Measurements from ENCODE around the gene LTF. TPM values are rescaled to one million over a fixed set of nuclear protein-coding genes. Genes with fewer than 3 reads are reported as not detected.
"Not testable (repeated sequence)": the region's sequence is repeated elsewhere in the genome, so short reads cannot be mapped to it uniquely, and the experiment has no call there.

LTF gene
- total RNA-seq, 3 donors from 2014 or later, result 1.2 to 1.4 (median 1.2) TPM

DNA sequence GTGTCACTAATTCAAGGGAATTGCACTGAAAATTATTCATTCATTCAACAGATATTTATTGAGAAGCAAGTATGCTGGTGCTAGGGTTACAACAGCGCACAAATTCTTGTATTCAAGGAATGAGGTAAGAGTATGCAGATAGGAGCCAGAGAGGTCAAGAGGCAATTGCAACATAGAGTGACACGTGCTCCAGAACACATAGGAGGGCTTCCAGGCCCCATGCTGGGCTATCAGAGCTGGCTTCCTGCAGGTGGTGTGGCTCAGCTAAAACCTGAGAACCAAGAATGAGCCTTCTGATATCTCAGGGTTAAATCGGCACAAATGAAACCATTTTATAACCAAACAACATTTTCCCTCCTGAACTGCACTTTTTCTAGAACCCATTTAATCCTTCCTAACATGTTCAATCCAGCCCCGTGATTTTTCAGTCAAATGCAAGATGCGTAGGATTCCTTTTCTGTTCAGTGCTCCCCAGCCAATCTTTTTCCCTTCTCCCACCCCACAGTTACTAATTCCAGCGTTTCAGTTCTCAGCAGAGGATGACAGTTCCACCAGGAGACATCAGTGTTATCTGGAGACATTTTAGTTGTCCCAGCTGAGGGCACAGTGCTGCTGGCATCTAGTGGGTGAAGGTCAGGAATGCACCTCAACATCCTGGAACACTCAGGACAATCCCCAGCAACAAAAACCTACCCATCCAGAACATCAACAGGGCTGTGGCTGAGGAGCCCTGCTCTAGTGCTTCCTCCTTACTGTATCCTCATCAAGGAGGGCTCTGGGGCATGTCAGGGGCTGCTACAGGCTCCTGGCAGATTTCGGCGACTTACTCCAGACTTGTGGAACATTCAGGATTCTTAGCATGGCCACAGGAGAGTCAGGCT lies 70.9 kb downstream of the LTF start:
- TF ChIP-seq, protein P1, sequence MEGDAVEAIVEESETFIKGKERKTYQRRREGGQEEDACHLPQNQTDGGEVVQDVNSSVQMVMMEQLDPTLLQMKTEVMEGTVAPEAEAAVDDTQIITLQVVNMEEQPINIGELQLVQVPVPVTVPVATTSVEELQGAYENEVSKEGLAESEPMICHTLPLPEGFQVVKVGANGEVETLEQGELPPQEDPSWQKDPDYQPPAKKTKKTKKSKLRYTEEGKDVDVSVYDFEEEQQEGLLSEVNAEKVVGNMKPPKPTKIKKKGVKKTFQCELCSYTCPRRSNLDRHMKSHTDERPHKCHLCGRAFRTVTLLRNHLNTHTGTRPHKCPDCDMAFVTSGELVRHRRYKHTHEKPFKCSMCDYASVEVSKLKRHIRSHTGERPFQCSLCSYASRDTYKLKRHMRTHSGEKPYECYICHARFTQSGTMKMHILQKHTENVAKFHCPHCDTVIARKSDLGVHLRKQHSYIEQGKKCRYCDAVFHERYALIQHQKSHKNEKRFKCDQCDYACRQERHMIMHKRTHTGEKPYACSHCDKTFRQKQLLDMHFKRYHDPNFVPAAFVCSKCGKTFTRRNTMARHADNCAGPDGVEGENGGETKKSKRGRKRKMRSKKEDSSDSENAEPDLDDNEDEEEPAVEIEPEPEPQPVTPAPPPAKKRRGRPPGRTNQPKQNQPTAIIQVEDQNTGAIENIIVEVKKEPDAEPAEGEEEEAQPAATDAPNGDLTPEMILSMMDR (IDR thresholded peaks at IDR 0.05), result no peak
- Histone ChIP-seq H3K4me3 (no peak overlapping the region), H3K4me1 (ENCODE audit: low read depth) (no peaks in the 10 kb centered on the region), H3K36me3 (ENCODE audit: low read depth) (no peaks in the 10 kb centered on the region), H3K9me3 (no peaks in the 10 kb centered on the region)
- peak; percentile 25 for ATAC-seq
- DNase-seq, result no peak
- intact Hi-C loops (cut with DNase I, micrococcal nuclease), result no loop called here

DNA sequence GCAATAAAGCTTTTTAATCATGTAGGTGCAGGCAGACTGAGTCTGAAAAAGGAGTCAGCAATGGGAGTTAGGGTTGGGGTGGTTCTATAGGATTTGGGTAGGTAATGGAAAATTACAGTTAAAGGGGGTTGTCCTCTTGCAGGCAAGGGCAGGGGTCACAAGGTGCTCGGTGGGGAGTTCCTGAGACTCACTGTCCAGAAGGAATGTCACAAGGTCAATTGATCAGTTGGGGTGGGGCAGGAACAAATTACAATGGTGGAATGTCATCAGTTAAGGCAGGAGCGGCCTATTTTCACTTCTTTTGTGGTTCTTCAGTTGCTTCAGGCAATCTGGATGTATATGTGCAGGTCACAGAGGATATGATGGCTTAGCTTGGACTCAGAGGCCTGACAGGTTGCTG lies 71.7 kb downstream of the LTF start:
- TF ChIP-seq, protein P1 (IDR thresholded peaks at IDR 0.05), result no peak
- no peak for ATAC-seq
- Histone ChIP-seq H3K36me3 (ENCODE audit: low read depth) (no peaks in the 10 kb centered on the region), H3K4me3 (no peak overlapping the region), H3K4me1 (ENCODE audit: low read depth) (no peaks in the 10 kb centered on the region), H3K9me3 (no peaks in the 10 kb centered on the region)
- intact Hi-C loops (cut with DNase I, micrococcal nuclease), result no loop called here
- no peak for DNase-seq

DNA sequence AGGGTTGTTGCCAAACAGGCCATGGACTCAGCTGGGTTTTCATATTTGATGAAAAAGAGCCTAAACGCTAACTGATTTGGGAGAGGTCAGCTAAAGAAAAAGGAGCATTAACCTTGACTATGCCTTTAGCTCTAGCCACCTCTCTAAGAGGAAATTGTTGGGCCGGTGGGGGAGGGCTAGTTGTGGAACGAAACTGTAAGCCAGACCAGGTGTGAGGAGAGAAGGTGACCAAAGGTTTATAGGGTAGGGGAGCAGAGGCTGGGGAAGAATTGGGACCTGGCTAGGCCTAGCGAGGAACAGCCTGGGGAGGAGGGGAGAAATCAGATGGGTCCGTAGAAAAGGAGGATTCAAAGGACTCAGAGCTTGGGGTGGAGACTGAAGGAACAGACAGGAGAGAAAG lies 73.2 kb downstream of the LTF start:
- not testable (repeated sequence) for DNase-seq

DNA sequence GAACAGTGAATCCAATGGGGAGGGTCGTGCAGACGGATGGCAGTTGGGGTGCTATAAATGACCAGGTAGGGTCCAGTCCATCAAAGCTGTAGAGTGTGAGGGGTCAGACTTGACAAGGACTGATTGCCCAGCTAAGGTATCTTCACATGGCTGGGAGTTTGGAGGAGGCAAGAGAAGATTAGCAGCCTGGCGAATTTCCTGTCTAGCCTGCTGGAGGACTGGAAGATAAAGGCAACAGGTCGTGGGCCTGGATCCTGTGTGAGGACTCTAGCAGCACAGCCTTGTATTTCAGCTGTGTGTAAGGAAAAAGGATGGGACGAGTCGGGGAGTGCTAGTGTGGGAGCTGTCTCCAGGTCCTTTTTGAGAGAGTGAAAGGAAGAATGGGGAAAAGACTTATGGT lies 75.4 kb downstream of the LTF start:
- no peak overlapping the region for H3K4me3 ChIP-seq
- TF ChIP-seq, protein P1 (IDR thresholded peaks at IDR 0.05), result no peak
- peaks cover 5% of the 10 kb centered on the region for H3K4me1 ChIP-seq (ENCODE audit: low read depth)
- H3K36me3 ChIP-seq (ENCODE audit: low read depth), result no peaks in the 10 kb centered on the region
- DNase-seq, result no peak
- intact Hi-C loops (cut with DNase I, micrococcal nuclease), result no loop called here
- H3K9me3 ChIP-seq, result no peaks in the 10 kb centered on the region
- no peak for ATAC-seq

More for the DNA sequence above, 73.2 kb downstream of the LTF start:
- H3K4me1 ChIP-seq (ENCODE audit: low read depth); H3K9me3 ChIP-seq; H3K36me3 ChIP-seq (ENCODE audit: low read depth); H3K4me3 ChIP-seq; intact Hi-C loops (cut with DNase I, micrococcal nuclease); ATAC-seq: not testable (repeated sequence)

DNA sequence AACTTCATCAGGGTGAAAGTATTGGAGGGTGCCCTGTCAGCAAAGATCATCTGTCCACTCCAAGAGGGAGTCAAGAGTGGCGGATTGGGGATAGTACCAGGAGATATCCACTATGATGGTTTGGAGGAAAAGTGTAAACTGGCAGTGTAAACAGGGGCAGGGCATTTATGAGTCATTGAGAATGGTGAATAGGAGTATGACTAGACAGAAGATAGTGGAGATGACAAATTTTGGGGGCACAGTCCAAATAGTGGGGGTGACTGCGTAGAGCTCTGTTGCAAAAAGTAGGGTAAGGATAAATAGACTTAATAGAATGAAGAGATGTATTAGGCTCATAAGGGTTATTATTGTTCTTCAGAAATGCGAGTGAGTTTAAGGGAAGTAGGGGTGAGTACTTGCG lies 75.9 kb downstream of the LTF start:
- H3K9me3 ChIP-seq; H3K4me3 ChIP-seq; H3K4me1 ChIP-seq (ENCODE audit: low read depth); H3K36me3 ChIP-seq (ENCODE audit: low read depth); intact Hi-C loops (cut with DNase I, micrococcal nuclease); ATAC-seq; DNase-seq: not testable (repeated sequence)

DNA sequence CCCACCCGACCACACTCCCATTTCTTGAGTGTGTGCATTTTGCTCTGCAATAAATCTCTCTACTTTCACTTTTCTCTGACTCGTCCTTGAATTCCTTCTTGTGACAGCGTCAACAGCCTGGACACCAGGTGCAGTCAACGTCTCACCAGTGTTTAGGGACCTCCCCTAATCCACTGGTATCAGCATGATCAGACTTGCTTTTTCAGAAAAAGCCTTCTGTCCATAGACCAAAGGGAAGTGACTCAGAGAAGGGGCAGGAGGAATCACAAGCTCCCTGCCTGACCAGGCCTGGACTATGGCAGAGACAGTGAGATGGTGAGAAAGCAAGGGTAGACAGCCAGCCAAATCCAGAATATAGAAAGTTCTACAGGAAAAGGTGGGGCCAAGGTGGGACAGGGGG lies 78.5 kb downstream of the LTF start:
- ATAC-seq (peak; percentile 87), DNase-seq (peak in 1 of 3 donors; percentile 42)
- Histone ChIP-seq H3K36me3 (ENCODE audit: low read depth) (no peaks in the 10 kb centered on the region), H3K9me3 (no peaks in the 10 kb centered on the region), H3K4me3 (no peak overlapping the region), H3K4me1 (ENCODE audit: low read depth) (peaks cover 22% of the 10 kb centered on the region)
- intact Hi-C loops (cut with DNase I, micrococcal nuclease), result no loop called here
- TF ChIP-seq, protein P1 (IDR thresholded peaks at IDR 0.05), result no peak

Other genes starting within 250 kb of the LTF start
- gene CCR3, start 222.4 kb downstream of the LTF start, total RNA-seq, result under 1 TPM in 1 of 3 donors, not detected in 2; 0.67 TPM
- 1 to 10 TPM; 1.2 to 3.4 (median 2.2) TPM for gene CCR2, start 110.8 kb downstream of the LTF start, total RNA-seq
- gene CCR5, start 94.0 kb downstream of the LTF start, total RNA-seq, result 1 to 10 TPM; 1.9 to 3.4 (median 2.4) TPM
- gene CCRL2, start 57.6 kb downstream of the LTF start, total RNA-seq, result 10 to 100 TPM; 10.2 to 23.3 (median 15.7) TPM
- not detected for gene RTP3, start 33.1 kb upstream of the LTF start, total RNA-seq
- gene LRRC2, start 101.4 kb upstream of the LTF start, total RNA-seq, result 1 to 10 TPM; 1.8 to 2.8 (median 2.5) TPM
- not detected for gene FAM240A, start 147.6 kb upstream of the LTF start, total RNA-seq
- 10 to 100 TPM; 28.5 to 68.1 (median 43.7) TPM for gene ALS2CL, start 228.8 kb upstream of the LTF start, total RNA-seq
- gene TMIE, start 236.5 kb upstream of the LTF start, total RNA-seq, result 1 to 10 TPM in 1 of 3 donors, under 1 TPM in 1, not detected in 1; 0.23 to 1.1 TPM

All from mucosa of descending colon (tissue), 3 donors.